GM21528 (cell line): ENCODE results near the gene IQSEC1.
"Not testable (repeated sequence)": the region's sequence is repeated elsewhere in the genome, so short reads cannot be mapped to it uniquely, and the experiment has no call there.

Source experiments
- ATAC-seq: cut with Tn5 transposase; IDR thresholded peaks from one replicate; pipeline ENCODE4 v1.9.1; 2021; ENCODE audit warnings: mild to moderate bottlenecking, moderate library complexity; ENCODE audit not compliant: unreplicated experiment, low FRiP score

The IQSEC1 gene

DNA sequence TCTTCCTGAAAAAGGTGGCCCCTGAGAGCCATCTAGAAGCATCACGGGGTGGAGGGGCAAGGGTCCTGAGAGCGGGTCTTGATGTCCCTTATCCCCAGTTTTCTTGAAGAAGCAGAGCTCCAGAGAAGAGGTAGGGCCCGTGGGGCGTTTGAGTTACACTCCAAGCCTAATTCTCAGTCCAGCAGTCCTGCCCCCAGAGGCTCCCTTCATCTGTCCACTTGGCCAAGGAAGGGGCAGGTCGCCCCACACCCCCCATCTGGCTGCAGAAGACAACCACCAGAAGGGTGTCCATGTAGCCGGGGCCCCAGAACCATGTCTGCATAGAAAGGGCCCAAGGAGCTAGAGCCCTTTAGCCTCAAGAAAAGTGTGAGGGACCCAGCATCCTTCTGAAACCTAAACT, 206.4 kb downstream of the IQSEC1 start:
- no peak for ATAC-seq

DNA sequence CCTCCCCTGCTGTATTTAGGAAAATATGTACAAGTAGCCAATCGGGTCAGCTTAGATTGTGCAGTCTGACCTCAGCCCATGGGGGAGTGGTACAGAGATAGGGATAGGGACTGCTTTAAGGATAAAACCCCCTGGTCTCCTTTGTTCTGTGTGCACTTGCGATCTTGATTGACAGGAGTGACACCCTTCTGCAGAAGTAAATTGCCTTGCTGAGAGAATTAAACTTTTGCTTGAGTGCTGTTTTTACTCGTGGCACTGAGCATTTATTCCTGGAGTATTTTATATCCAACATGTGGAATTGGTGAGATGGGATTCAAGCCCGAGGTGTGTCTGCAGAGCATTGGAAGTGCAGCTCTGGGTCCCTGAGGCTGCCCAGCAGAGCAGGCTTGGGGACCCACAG, 208.0 kb downstream of the IQSEC1 start:
- ATAC-seq: no peak

DNA sequence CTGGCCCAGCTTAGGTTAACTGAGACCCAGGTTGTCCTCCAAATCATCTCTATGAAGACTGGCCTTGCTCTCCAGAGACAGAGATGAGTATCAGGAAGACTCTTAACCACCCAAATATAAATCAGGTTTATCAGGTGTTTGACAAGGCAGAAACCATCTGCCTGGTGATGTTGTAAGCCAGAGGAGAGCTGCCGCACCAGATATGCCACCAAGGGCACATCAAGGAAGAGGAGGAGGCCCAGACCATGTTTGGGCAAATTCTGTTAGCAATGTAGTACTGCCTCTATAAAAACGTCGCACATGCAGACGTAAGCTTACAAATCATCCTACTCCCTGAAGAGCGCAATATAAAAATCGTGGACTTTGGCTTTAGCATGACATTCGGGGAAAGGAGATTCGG, 210.8 kb downstream of the IQSEC1 start:
- no peak for ATAC-seq

DNA sequence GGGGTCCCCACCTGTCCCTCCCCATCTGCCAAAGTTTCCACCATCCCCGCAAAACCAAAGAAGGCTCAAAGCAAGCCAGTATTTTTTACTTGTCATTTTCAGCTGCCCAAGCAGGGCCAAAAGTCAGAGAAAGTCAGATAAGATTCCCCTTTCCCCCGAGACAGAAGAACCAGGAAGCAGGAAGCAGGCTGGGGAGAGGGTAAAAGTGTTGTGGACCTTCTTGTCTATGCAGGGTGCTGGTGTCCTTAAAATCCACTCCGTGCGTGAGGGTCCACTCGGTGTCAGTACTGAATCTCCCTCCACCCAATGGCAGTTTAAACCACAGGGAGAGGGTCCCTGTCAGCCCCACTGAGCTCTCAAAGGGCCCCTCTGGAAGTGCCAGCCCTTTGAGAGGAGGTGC, 211.6 kb downstream of the IQSEC1 start:
- no peak for ATAC-seq

DNA sequence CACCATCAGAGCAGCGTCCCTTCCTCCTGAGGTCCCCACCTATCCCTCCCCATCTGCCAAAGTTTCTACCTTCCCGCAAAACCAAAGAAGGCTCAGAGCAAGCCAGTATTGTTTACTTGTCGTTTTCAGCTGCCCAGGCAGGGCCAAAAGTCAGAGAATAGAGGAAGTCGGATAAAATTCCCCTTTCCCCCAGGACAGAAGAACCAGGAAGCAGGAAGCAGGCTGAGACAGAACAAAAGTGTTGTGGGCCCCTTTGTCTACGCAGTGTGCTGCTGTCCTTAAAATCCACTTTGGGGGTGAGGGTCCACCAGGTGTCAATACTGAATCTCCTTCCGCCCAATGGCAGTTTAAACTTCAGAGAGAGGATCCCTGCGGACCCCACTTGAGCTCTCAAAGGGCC, 213.4 kb downstream of the IQSEC1 start:
- ATAC-seq: no peak

DNA sequence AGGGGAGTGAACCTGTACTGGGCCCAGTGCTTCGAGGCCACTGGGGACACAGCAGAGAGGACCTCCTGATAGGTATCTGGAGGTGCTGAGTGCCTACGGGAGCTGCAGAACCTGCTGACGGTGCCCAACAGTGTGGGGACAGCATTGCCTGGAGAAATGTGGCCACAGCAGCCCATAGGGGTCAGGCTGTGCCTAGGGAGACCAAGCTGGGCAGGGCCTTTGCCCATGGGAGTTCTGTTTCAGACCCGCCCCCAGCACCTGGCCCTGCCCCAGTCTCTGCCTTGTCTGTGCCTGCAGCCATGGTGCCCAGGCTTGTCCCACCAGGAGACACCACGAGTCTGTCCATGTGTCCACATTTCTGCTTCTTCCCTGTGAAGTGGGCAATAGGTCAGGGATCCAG, 216.6 kb downstream of the IQSEC1 start:
- no peak for ATAC-seq

DNA sequence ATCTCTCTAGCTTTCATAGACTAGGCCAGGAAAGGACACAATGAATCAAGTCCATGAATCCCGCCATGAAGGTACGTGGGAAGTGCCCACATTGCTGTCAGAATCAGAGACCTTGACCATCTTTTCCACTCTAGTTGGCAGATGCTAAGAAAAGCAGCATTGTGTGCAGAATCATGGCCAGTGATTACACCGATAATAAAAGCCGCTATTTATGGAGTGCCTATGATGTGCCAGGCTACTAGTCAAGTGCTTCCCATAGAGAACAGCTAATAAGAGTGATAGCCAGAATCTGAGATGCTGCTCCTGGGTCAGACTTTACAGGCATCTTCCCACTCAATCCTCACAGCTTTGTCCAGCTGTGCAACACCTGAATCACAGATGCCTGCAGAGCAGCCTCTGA, 218.7 kb downstream of the IQSEC1 start:
- no peak for ATAC-seq

DNA sequence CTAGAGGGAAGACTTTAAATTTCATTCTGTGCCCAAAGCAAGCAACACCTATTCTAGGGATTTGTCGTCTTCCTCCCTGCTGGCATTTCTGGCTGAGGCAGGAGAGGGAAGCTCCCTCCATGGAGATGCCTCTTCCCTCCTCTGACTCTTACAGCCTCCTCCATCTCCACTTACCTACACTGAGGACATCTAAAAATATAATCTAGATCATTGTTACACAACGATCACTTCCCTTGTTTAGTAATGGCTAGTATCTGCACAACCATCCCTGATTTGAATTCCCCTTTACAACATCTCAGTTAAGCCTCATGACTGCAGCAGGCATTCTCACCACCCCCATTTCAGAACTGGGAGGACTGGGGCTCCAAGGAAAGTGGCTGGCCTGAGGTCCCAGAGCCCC, 219.4 kb downstream of the IQSEC1 start:
- not testable (repeated sequence) for ATAC-seq

DNA sequence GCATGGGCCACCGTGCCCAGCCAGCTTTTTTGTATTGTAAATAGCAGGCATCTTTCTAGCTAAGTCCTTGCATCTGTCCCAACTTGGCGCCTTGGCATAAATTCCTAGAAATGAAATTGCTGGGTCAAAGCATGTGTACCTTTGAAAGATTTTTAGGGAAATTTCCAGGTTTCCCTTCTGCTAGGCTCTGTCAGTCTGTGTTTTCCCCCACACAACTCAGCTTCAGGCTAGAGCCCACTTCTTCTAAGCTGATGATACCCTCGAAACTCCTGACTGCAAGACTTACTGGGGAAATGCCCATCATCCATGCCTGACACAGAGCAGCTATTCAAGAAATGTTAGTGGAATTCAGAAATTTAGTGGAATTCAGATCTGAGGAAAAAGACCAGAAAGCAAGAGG, 221.0 kb downstream of the IQSEC1 start:
- ATAC-seq: no peak
